WTC11 (cell line): ENCODE measurements around the gene ZNF561. TPM values are rescaled to one million over a fixed set of nuclear protein-coding genes. Genes with fewer than 3 reads are reported as not detected.

Source experiments
- ATAC-seq: fragments of 200-7000 bp; cut with Tn5 transposase; 2 replicates; pipeline ENCODE4 v1.10.0; 2021; ENCODE audit warnings: mild to moderate bottlenecking, moderate library complexity
- CTCF ChIA-PET: fragments of 300-600 bp; sonication (Branson Sonifier 250); formaldehyde crosslinking; loops from one replicate; lab custom pipeline; 2021; ENCODE audit warnings: antibody characterized with exemption; lab: Charles Lee
- POLR2A ChIA-PET: fragments of 350-600 bp; sonication (Branson Sonifier 250); formaldehyde crosslinking; loops from one replicate; lab custom pipeline; 2021; ENCODE audit warnings: antibody characterized with exemption; lab: Charles Lee
- DNase-seq: peaks from one replicate; pipeline ENCODE4 v3.0.0; 2021; ENCODE audit warnings: low spot score
- H3K27ac Mint-ChIP-seq: 2 replicates; pipeline ENCODE4 v1.8.0; 2021; ENCODE audit warnings: mixed read lengths
- H3K27me3 Mint-ChIP-seq: 2 replicates; pipeline ENCODE4 v1.8.0; 2021; ENCODE audit warnings: low read depth, mild to moderate bottlenecking, moderate library complexity, mixed read lengths
- H3K36me3 Mint-ChIP-seq: 2 replicates; pipeline ENCODE4 v1.8.0; 2021; ENCODE audit warnings: mixed read lengths
- H3K4me1 Mint-ChIP-seq: 2 replicates; pipeline ENCODE4 v1.8.0; 2022; ENCODE audit warnings: mixed read lengths
- H3K4me3 Mint-ChIP-seq: 2 replicates; pipeline ENCODE4 v1.8.0; 2021; ENCODE audit warnings: mild to moderate bottlenecking, moderate library complexity, mixed read lengths
- H3K9me3 Mint-ChIP-seq: 2 replicates; pipeline ENCODE4 v1.8.0; 2021; ENCODE audit warnings: mixed read lengths
- EMX1 ChIP-seq: fragments of 250-450 bp; sonication (Bioruptor Pico); IDR thresholded peaks from 2 replicates; pipeline ENCODE4 v1.8.0; 2021; ENCODE audit warnings: mild to moderate bottlenecking
- GTF2I ChIP-seq: fragments of 250-450 bp; sonication (Bioruptor Pico); conservative IDR thresholded peaks from 2 replicates; pipeline ENCODE4 v1.4.0; 2021; ENCODE audit warnings: mild to moderate bottlenecking
- NR1H2 ChIP-seq: sonication (generic); formaldehyde crosslinking; IDR thresholded peaks from 2 replicates; pipeline ENCODE4 v1.9.0; 2021; ENCODE audit warnings: mild to moderate bottlenecking, moderate library complexity, missing genetic modification reagents
- NR3C1 ChIP-seq: sonication (generic); formaldehyde crosslinking; conservative IDR thresholded peaks from 2 replicates; pipeline ENCODE4 v1.8.1; 2023; ENCODE audit warnings: low read depth, mild to moderate bottlenecking, missing genetic modification reagents
- RORB ChIP-seq: fragments of 250-450 bp; sonication (Bioruptor Pico); IDR thresholded peaks from 2 replicates; pipeline ENCODE4 v1.9.0; 2021; ENCODE audit warnings: mild to moderate bottlenecking
- SP1 ChIP-seq: sonication (generic); formaldehyde crosslinking; conservative IDR thresholded peaks from 2 replicates; pipeline ENCODE4 v1.8.1; 2022; ENCODE audit warnings: missing genetic modification reagents
- TCF7 ChIP-seq: sonication (generic); formaldehyde crosslinking; IDR thresholded peaks from 2 replicates; pipeline ENCODE4 v1.8.0; 2022; ENCODE audit warnings: mild to moderate bottlenecking, low read depth, missing genetic modification reagents, moderate library complexity
- TEAD1 ChIP-seq: sonication (generic); formaldehyde crosslinking; IDR thresholded peaks from 2 replicates; pipeline ENCODE4 v1.8.0; 2022; ENCODE audit warnings: mild to moderate bottlenecking, missing genetic modification reagents
- ZNF263 ChIP-seq: sonication (generic); formaldehyde crosslinking; IDR thresholded peaks from 2 replicates; pipeline ENCODE4 v1.8.1; 2022; ENCODE audit warnings: low read depth, mild to moderate bottlenecking, moderate library complexity, missing genetic modification reagents
- total RNA-seq: library from RNA; stranded (reverse); gene quantifications from 3 replicates; pipeline ENCODE4 v1.2.3, GENCODE V29; 2021
- TF ChIP-seq, protein P1 (sequence below): sonication (generic); formaldehyde crosslinking; IDR thresholded peaks from 2 replicates; pipeline ENCODE4 v1.8.1; 2023; ENCODE audit warnings: mild to moderate bottlenecking, missing genetic modification reagents, moderate library complexity
- TF ChIP-seq, protein P2 (sequence below): sonication (generic); formaldehyde crosslinking; IDR thresholded peaks from 2 replicates; pipeline ENCODE4 v1.8.1; 2023; ENCODE audit warnings: mild to moderate bottlenecking, moderate library complexity, missing genetic modification reagents
- TF ChIP-seq, protein P3 (sequence below): fragments of 250-450 bp; sonication (Bioruptor Pico); IDR thresholded peaks from 2 replicates; pipeline ENCODE4 v2.1.2; 2022; ENCODE audit warnings: mild to moderate bottlenecking, moderate library complexity
- TF ChIP-seq, protein P4 (sequence below): fragments of 250-450 bp; sonication (Bioruptor Pico); conservative IDR thresholded peaks from 2 replicates; pipeline ENCODE4 v1.9.0; 2021; ENCODE audit warnings: mild to moderate bottlenecking
- TF ChIP-seq, protein P5 (sequence below): sonication (generic); formaldehyde crosslinking; IDR thresholded peaks from 2 replicates; pipeline ENCODE4 v1.8.0; 2023; ENCODE audit warnings: missing genetic modification reagents
- TF ChIP-seq, protein P6 (sequence below): fragments of 200-600 bp; IDR thresholded peaks from 2 replicates; pipeline ENCODE4 v1.8.0; 2022; ENCODE audit warnings: antibody characterized with exemption
- TF ChIP-seq, protein P7 (sequence below): fragments of 250-450 bp; sonication (Bioruptor Pico); IDR thresholded peaks from 2 replicates; pipeline ENCODE4 v1.9.0; 2021; ENCODE audit warnings: mild to moderate bottlenecking

Gene ZNF561
- total RNA-seq, 1 experiment from 2014 or later: 67.9 TPM

DNA sequence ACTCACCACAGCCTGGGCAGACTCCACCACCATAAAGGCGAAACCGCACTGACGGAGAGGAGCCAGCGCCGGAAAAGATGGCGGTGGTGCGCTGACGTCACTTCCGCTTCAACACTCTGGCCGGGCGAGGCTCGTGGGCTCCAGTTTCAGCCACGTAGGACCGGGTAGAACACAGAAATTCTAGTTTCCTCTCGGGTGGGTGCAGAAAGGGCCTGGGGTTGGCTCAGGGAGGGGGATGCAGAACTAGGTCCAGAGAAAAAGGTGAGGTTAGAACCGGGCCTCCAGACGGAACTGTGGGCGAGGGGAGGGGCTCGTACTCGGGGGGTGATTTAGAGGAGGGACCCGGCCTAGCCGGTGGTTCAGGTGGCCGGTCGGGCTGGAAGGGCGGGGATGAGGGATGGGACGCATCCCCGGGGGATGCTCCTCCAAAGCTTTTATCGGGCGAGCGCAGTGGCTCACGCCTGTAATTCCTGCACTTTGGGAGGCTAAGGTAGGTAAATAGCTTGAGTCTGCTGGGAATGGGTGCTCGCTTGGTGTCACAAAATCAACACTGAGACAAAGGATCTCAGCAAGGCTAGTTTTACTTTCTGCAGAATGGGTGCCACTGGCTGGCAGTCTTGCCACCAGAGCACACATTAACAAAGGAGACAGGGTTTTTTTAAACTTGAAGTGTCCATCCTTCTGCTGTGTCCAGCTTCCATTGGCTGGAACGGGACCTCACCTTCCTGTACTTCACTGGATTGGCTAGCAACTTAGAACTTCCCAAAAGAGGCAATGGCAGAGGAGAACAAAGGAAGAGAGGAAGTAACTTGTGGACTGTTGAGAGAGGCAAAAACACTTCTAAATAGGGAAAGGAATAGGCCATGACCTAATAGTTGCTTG lies at the start of gene ZNF561 (continued):
- TF ChIP-seq, protein P1, sequence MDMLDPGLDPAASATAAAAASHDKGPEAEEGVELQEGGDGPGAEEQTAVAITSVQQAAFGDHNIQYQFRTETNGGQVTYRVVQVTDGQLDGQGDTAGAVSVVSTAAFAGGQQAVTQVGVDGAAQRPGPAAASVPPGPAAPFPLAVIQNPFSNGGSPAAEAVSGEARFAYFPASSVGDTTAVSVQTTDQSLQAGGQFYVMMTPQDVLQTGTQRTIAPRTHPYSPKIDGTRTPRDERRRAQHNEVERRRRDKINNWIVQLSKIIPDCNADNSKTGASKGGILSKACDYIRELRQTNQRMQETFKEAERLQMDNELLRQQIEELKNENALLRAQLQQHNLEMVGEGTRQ: 0 out of 2 replicates have a peak, but pooled peaks have one; percentile 15
- TF ChIP-seq, protein P2, sequence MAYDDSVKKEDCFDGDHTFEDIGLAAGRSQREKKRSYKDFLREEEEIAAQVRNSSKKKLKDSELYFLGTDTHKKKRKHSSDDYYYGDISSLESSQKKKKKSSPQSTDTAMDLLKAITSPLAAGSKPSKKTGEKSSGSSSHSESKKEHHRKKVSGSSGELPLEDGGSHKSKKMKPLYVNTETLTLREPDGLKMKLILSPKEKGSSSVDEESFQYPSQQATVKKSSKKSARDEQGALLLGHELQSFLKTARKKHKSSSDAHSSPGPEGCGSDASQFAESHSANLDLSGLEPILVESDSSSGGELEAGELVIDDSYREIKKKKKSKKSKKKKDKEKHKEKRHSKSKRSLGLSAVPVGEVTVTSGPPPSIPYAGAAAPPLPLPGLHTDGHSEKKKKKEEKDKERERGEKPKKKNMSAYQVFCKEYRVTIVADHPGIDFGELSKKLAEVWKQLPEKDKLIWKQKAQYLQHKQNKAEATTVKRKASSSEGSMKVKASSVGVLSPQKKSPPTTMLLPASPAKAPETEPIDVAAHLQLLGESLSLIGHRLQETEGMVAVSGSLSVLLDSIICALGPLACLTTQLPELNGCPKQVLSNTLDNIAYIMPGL (CRISPR knock-in tag): no peak
- TF ChIP-seq, all 79 proteins: peak for 10

DNA sequence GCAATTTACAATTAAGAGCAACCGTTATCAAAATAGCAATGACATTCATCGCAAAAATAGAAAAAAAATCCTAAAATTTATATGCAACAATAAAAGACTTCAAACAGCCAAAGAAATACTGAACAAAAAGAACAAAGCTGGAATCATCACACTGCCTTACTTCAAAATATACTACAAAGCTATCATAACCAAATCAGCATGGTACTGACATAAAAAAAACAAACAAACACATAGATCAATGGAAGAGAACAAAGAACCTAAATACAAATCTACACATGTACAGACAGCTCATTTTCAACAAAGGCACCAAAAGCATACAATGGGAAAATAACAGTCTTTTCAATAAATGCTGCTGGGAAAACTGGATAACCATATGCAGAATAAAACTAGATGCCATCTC lies 47.5 kb upstream of the ZNF561 start:
- POLR2A ChIA-PET: interaction anchor here (0.5 kb wide), 1 partner anchor 8 kb away, joined by 3 read pairs; no protein-coding TSS in a partner anchor
- Mint-ChIP-seq H3K27me3 (no peaks in the 10 kb centered on the region; the same call in none of the 2 replicates), H3K4me1 (peaks cover 31% of the 10 kb centered on the region), H3K9me3 (peaks cover 50% of the 10 kb centered on the region), H3K27ac (no peak overlapping the region), H3K36me3 (peaks cover 54% of the 10 kb centered on the region), H3K4me3 (no peak overlapping the region)
- DNase-seq (no peak), ATAC-seq (no peak)
- TF ChIP-seq, protein P3, sequence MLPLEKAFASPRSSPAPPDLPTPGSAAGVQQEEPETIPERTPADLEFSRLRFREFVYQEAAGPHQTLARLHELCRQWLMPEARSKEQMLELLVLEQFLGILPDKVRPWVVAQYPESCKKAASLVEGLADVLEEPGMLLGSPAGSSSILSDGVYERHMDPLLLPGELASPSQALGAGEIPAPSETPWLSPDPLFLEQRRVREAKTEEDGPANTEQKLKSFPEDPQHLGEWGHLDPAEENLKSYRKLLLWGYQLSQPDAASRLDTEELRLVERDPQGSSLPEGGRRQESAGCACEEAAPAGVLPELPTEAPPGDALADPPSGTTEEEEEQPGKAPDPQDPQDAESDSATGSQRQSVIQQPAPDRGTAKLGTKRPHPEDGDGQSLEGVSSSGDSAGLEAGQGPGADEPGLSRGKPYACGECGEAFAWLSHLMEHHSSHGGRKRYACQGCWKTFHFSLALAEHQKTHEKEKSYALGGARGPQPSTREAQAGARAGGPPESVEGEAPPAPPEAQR (CRISPR knock-in tag): no peak
- TF ChIP-seq SP1 (CRISPR knock-in tag): no peak
- TF ChIP-seq, protein P4, sequence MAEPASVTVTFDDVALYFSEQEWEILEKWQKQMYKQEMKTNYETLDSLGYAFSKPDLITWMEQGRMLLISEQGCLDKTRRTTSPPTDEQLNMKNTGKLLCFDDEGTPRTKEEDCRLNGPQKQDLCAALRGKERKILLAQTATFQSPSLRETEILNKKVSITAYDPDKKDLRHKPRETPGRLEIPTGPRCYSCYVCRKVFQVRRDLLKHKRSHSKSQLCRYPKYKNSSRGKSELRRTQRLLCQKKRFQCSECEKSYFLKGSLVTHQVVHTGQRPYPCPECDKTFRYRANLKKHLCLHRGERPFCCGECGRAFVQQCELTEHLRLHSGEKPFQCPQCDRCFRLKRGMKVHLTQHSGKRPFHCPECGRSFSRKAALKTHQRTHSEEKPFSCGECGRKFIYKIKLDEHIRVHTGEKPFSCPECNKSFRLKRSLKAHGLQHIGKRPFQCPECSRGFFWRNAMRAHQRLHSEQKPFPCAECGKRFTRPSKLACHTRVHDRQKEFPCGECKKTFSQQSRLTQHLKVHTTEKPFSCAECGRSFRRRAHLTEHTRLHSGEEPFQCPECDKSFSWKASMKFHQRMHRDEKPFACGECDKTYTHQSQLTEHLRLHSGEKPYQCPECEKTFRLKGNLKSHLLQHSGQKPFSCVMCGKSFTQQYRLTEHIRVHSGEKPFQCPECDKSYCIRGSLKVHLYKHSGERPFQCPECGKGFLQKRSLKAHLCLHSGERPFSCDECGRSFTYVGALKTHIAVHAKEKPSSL: no peak
- TF ChIP-seq, protein P5, sequence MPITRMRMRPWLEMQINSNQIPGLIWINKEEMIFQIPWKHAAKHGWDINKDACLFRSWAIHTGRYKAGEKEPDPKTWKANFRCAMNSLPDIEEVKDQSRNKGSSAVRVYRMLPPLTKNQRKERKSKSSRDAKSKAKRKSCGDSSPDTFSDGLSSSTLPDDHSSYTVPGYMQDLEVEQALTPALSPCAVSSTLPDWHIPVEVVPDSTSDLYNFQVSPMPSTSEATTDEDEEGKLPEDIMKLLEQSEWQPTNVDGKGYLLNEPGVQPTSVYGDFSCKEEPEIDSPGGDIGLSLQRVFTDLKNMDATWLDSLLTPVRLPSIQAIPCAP: no peak
- TF ChIP-seq NR1H2: no peak
- TF ChIP-seq, protein P6, sequence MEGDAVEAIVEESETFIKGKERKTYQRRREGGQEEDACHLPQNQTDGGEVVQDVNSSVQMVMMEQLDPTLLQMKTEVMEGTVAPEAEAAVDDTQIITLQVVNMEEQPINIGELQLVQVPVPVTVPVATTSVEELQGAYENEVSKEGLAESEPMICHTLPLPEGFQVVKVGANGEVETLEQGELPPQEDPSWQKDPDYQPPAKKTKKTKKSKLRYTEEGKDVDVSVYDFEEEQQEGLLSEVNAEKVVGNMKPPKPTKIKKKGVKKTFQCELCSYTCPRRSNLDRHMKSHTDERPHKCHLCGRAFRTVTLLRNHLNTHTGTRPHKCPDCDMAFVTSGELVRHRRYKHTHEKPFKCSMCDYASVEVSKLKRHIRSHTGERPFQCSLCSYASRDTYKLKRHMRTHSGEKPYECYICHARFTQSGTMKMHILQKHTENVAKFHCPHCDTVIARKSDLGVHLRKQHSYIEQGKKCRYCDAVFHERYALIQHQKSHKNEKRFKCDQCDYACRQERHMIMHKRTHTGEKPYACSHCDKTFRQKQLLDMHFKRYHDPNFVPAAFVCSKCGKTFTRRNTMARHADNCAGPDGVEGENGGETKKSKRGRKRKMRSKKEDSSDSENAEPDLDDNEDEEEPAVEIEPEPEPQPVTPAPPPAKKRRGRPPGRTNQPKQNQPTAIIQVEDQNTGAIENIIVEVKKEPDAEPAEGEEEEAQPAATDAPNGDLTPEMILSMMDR: no peak
- TF ChIP-seq TEAD1 (CRISPR knock-in tag): no peak
- CTCF ChIA-PET: no interaction called here

DNA sequence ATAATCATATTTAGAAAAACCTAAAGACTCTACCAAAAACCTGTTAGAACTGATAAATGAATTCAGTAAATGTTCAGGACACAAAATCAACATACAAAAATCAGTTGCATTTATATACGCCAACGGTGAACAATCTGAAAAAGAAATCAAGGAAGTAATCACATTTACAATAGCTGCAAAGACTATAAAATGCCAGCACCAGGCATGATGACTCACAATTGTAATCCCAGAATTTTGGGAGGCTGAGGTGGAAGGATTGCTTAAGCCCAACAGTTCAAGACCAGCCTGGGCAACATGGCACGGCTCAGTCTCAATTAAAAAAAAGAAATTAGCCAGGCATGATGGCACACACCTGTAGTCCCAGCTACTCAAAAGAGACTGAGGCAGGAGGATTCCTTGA lies 46.9 kb upstream of the ZNF561 start:
- DNase-seq: no peak
- no peak overlapping the region for H3K4me3 Mint-ChIP-seq
- H3K9me3 Mint-ChIP-seq: peaks cover 45% of the 10 kb centered on the region
- H3K27ac Mint-ChIP-seq: no peak overlapping the region
- ChIA-PET POLR2A (no interaction called here), CTCF (interaction anchor here (0.6 kb wide), 1 partner anchor 101 kb away, joined by 4 read pairs; the partner anchor contains the start of gene ZNF846)
- H3K4me1 Mint-ChIP-seq: peaks cover 32% of the 10 kb centered on the region
- ATAC-seq: no peak
- peaks cover 47% of the 10 kb centered on the region for H3K36me3 Mint-ChIP-seq
- no peaks in the 10 kb centered on the region; the same call in none of the 2 replicates for H3K27me3 Mint-ChIP-seq
- no peak for TF ChIP-seq NR3C1 (CRISPR knock-in tag)
- TF ChIP-seq TCF7 (CRISPR knock-in tag): no peak
- no peak for TF ChIP-seq RORB (CRISPR knock-in tag)
- TF ChIP-seq ZNF263 (CRISPR knock-in tag): no peak
- TF ChIP-seq GTF2I (CRISPR knock-in tag): no peak
- TF ChIP-seq EMX1 (CRISPR knock-in tag): no peak
- TF ChIP-seq, protein P7, sequence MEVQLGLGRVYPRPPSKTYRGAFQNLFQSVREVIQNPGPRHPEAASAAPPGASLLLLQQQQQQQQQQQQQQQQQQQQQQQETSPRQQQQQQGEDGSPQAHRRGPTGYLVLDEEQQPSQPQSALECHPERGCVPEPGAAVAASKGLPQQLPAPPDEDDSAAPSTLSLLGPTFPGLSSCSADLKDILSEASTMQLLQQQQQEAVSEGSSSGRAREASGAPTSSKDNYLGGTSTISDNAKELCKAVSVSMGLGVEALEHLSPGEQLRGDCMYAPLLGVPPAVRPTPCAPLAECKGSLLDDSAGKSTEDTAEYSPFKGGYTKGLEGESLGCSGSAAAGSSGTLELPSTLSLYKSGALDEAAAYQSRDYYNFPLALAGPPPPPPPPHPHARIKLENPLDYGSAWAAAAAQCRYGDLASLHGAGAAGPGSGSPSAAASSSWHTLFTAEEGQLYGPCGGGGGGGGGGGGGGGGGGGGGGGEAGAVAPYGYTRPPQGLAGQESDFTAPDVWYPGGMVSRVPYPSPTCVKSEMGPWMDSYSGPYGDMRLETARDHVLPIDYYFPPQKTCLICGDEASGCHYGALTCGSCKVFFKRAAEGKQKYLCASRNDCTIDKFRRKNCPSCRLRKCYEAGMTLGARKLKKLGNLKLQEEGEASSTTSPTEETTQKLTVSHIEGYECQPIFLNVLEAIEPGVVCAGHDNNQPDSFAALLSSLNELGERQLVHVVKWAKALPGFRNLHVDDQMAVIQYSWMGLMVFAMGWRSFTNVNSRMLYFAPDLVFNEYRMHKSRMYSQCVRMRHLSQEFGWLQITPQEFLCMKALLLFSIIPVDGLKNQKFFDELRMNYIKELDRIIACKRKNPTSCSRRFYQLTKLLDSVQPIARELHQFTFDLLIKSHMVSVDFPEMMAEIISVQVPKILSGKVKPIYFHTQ: no peak
